ENCODE results near the gene CHRNB4. TPM values are rescaled to one million over a fixed set of nuclear protein-coding genes. Genes with fewer than 3 reads are reported as not detected.

The CHRNB4 gene
- total and polyA plus RNA-seq, 2 donors (not counting 1 experiment from before 2014, with no cell fraction given): not detected

DNA sequence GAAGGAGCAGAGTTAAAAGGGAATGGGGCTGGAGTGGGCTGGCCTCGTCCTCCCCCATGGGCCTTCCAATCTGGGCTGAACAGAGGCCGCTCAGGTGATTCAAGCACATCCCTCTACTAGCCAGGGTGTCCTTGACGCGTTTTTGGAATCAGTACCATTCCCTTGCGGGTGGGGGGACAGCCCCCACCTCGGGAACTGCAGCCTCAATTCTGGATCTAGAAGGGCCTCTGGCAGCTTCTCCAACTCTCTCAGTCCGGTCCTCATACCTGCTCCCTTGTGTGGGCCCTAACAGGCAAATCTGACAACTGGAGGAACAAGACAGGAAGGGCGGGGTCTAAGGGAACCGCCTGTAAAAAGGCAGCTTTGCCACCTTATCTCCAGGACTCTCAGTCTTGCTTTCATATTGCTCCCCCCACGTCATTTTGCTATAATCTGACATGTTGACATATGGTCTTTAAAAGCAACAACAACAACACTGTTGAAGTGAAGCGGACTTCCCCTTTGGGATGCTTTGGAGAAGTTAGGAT is 802 bp upstream of the CHRNB4 start:
- POLR2A ChIA-PET: no interaction called here
- Histone ChIP-seq H2AFZ (ENCODE audit: insufficient read depth, low read depth, low read length, poor library complexity, severe bottlenecking) (no peak overlapping the region), H3K36me3 (replicated peaks in 1 of 2; ENCODE audit: control extremely low read depth in 1 of 2, control insufficient read depth in 1 of 2, extremely low read depth in 1 of 2, insufficient read depth in 2 of 2, low read length in 1 of 2) (no peaks in the 10 kb centered on the region), H3K79me2 (ENCODE audit: control insufficient read depth, insufficient read depth, low read length) (no peaks in the 10 kb centered on the region), H3K4me2 (replicated peaks; ENCODE audit: low read depth, low read length, poor library complexity, severe bottlenecking) (no peak overlapping the region), H3K9me3 (ENCODE audit: control extremely low read depth in 1 of 3, control insufficient read depth in 2 of 3, insufficient read depth in 1 of 3, low read length in 2 of 3) (peaks cover 0 to 3% (median 0%) of the 10 kb centered on the region in 3 donors), H4K20me1 (ENCODE audit: control insufficient read depth, insufficient read depth, low read length, poor library complexity, severe bottlenecking) (no peaks in the 10 kb centered on the region), H3K4me1 (ENCODE audit: control insufficient read depth in 2 of 2, insufficient read depth in 2 of 2, low read length in 2 of 2) (peaks cover 12% of the 10 kb centered on the region in 2 donors), H3K27me3 (replicated peaks in 1 of 4; ENCODE audit: control extremely low read depth in 1 of 4, control insufficient read depth in 3 of 4, insufficient read depth in 4 of 4, low read length in 3 of 4) (peaks cover 0 to 20% (median 4%) of the 10 kb centered on the region in 4 experiments), H3K9ac (ENCODE audit: low read length) (no peak overlapping the region), H3K27ac (ENCODE audit: low read length in 2 of 2) (no peak overlapping the region), H3K4me3 (ENCODE audit: control extremely low read depth in 1 of 5, extremely low read depth in 1 of 5, insufficient read depth in 1 of 5, low read depth in 2 of 5, low read length in 4 of 5) (no peak overlapping the region)
- Mint-ChIP-seq H3K27me3 (peaks cover 10% of the 10 kb centered on the region), H3K4me3 (peak overlapping the region; percentile 81), H3K9me3 (ENCODE audit: insufficient read depth) (no peaks in the 10 kb centered on the region), H3K27ac (no peak overlapping the region), H3K4me1 (peaks cover 10% of the 10 kb centered on the region)
- DNase-seq (no peak), ATAC-seq (ENCODE audit: low read depth) (no peak)
- intact Hi-C loops (cut with micrococcal nuclease): no loop called here
- CTCF ChIA-PET: interaction anchor here (1.4 kb wide), 1 partner anchor 109 kb away, joined by 4 read pairs; no protein-coding TSS in a partner anchor
- WGBS (ENCODE audit: insufficient coverage): 77% methylated on average over 8 of the region's 11 CpGs
- TF ChIP-seq EZH2 (IDR thresholded peaks at IDR 0.05; ENCODE audit: borderline replicate concordance, insufficient read depth, low read depth, low read length, poor library complexity, severe bottlenecking): no peak
- TF ChIP-seq, protein P1, sequence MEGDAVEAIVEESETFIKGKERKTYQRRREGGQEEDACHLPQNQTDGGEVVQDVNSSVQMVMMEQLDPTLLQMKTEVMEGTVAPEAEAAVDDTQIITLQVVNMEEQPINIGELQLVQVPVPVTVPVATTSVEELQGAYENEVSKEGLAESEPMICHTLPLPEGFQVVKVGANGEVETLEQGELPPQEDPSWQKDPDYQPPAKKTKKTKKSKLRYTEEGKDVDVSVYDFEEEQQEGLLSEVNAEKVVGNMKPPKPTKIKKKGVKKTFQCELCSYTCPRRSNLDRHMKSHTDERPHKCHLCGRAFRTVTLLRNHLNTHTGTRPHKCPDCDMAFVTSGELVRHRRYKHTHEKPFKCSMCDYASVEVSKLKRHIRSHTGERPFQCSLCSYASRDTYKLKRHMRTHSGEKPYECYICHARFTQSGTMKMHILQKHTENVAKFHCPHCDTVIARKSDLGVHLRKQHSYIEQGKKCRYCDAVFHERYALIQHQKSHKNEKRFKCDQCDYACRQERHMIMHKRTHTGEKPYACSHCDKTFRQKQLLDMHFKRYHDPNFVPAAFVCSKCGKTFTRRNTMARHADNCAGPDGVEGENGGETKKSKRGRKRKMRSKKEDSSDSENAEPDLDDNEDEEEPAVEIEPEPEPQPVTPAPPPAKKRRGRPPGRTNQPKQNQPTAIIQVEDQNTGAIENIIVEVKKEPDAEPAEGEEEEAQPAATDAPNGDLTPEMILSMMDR (IDR thresholded peaks at IDR 0.05): no peak

DNA sequence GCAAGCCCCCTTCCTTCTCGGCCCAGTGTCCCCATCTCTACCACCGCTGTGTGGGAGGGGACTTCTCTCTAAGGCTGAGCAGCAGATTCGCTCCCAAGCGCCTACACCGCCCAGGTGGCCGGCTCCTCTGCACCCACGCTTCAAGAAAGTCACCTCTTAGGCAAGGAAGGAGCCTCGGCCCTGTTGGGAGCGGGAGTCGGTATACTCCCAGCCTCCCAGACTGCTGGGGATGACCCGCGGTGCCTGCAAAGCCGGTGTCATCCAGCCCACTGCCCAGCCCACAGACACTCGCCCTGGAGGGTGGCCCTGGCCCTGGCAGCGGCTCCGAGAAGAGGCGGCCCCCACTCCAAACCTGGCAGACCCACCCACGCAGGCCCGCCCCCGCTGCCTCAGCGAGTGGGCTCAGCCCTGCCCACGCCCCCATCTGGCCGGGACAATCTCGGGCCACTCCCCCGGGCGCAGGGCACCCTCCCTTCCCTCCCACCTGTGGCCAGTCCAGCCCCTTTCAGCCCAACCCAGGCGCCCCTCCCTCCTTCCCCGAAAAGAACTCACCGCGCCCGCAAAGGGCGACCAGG is 396 bp downstream of the CHRNB4 start:
- Mint-ChIP-seq H3K27me3 (peaks cover 10% of the 10 kb centered on the region), H3K4me3 (peak overlapping the region; percentile 75), H3K9me3 (ENCODE audit: insufficient read depth) (no peaks in the 10 kb centered on the region), H3K4me1 (peaks cover 10% of the 10 kb centered on the region), H3K27ac (no peak overlapping the region)
- Histone ChIP-seq H4K20me1 (ENCODE audit: control insufficient read depth, insufficient read depth, low read length, poor library complexity, severe bottlenecking) (no peaks in the 10 kb centered on the region), H2AFZ (ENCODE audit: insufficient read depth, low read depth, low read length, poor library complexity, severe bottlenecking) (peak overlapping the region; percentile 62), H3K4me3 (ENCODE audit: control extremely low read depth in 1 of 5, extremely low read depth in 1 of 5, insufficient read depth in 1 of 5, low read depth in 2 of 5, low read length in 4 of 5) (peak overlapping the region in 4 of 5 experiments; percentile 26 to 52 (median 46)), H3K27ac (ENCODE audit: low read length in 2 of 2) (no peak overlapping the region), H3K4me2 (replicated peaks; ENCODE audit: low read depth, low read length, poor library complexity, severe bottlenecking) (peak overlapping the region; percentile 90), H3K9me3 (ENCODE audit: control extremely low read depth in 1 of 3, control insufficient read depth in 2 of 3, insufficient read depth in 1 of 3, low read length in 2 of 3) (peaks cover 0 to 3% (median 0%) of the 10 kb centered on the region in 3 donors), H3K36me3 (replicated peaks in 1 of 2; ENCODE audit: control extremely low read depth in 1 of 2, control insufficient read depth in 1 of 2, extremely low read depth in 1 of 2, insufficient read depth in 2 of 2, low read length in 1 of 2) (no peaks in the 10 kb centered on the region), H3K9ac (ENCODE audit: low read length) (peak overlapping the region; percentile 65), H3K4me1 (ENCODE audit: control insufficient read depth in 2 of 2, insufficient read depth in 2 of 2, low read length in 2 of 2) (peaks cover 12% of the 10 kb centered on the region in 2 donors), H3K27me3 (replicated peaks in 1 of 4; ENCODE audit: control extremely low read depth in 1 of 4, control insufficient read depth in 3 of 4, insufficient read depth in 4 of 4, low read length in 3 of 4) (peaks cover 0 to 20% (median 4%) of the 10 kb centered on the region in 4 experiments), H3K79me2 (ENCODE audit: control insufficient read depth, insufficient read depth, low read length) (no peaks in the 10 kb centered on the region)
- WGBS (ENCODE audit: insufficient coverage): 12% methylated on average over 29 of the region's 32 CpGs
- no peak for DNase-seq
- no peak for TF ChIP-seq EZH2 (IDR thresholded peaks at IDR 0.05; ENCODE audit: borderline replicate concordance, insufficient read depth, low read depth, low read length, poor library complexity, severe bottlenecking)
- TF ChIP-seq, protein P1 (IDR thresholded peaks at IDR 0.05): no peak
- ChIA-PET POLR2A (no interaction called here), CTCF (interaction anchor here (1.5 to 3.2 kb wide), 3 partner anchors 70 to 544 kb away, joined by 4 to 30 read pairs (median 6); no protein-coding TSS in a partner anchor)
- intact Hi-C loops (cut with micrococcal nuclease): no loop called here
- ATAC-seq (ENCODE audit: low read depth): peak; percentile 24
